Calu3 (cell line): Measurements from ENCODE around the gene ZNF554. TPM values are rescaled to one million over a fixed set of nuclear protein-coding genes. Genes with fewer than 3 reads are reported as not detected.

Source experiments
- BruUV-seq: library from RNA; stranded (reverse); fragments of 400-500 nt; replicated peaks from 2 replicates; lab custom pipeline; 2021; lab: Mats Ljungman, UMichigan
- CTCF ChIA-PET: fragments of 300-600 bp; sonication (Branson Sonifier 250); formaldehyde crosslinking; loops from one replicate; lab custom pipeline; 2022; ENCODE audit warnings: antibody characterized with exemption; lab: Charles Lee
- DNase-seq: peaks from one replicate; pipeline ENCODE4 v3.0.0; 2022
- H3K27ac Mint-ChIP-seq: one replicate; pipeline ENCODE4 v1.8.0; 2022; ENCODE audit warnings: mixed read lengths; ENCODE audit not compliant: unreplicated experiment
- H3K27me3 Mint-ChIP-seq: one replicate; pipeline ENCODE4 v1.8.0; 2022; ENCODE audit warnings: mixed read lengths; ENCODE audit not compliant: unreplicated experiment
- H3K36me3 Mint-ChIP-seq: one replicate; pipeline ENCODE4 v1.8.0; 2022; ENCODE audit warnings: mild to moderate bottlenecking, moderate library complexity, mixed read lengths; ENCODE audit not compliant: insufficient read depth, unreplicated experiment
- H3K4me1 Mint-ChIP-seq: one replicate; pipeline ENCODE4 v1.8.0; 2022; ENCODE audit warnings: mild to moderate bottlenecking, low read depth, mixed read lengths; ENCODE audit not compliant: unreplicated experiment
- H3K4me3 Mint-ChIP-seq: one replicate; pipeline ENCODE4 v1.8.0; 2022; ENCODE audit warnings: mild to moderate bottlenecking, low read depth, moderate library complexity, mixed read lengths; ENCODE audit not compliant: unreplicated experiment
- H3K9me3 Mint-ChIP-seq: one replicate; pipeline ENCODE4 v1.8.0; 2022; ENCODE audit warnings: low read depth, mixed read lengths; ENCODE audit not compliant: unreplicated experiment
- intact Hi-C: fragments of 100-400 bp; cut with micrococcal nuclease; formaldehyde crosslinking; loops from one replicate; pipeline ENCODE4 v1.10.0; 2022; ENCODE audit not compliant: unreplicated experiment
- total RNA-seq: library from RNA; stranded (reverse); gene quantifications from 2 replicates; pipeline ENCODE4 v1.2.3, GENCODE V29; 2022
- TF ChIP-seq, protein P1 (sequence below): fragments of 200-600 bp; IDR thresholded peaks from one replicate; pipeline ENCODE4 v1.8.0; 2022; ENCODE audit warnings: antibody characterized with exemption; ENCODE audit not compliant: unreplicated experiment

ZNF554 gene
- total RNA-seq, 1 experiment from 2014 or later: 4.9 TPM

DNA sequence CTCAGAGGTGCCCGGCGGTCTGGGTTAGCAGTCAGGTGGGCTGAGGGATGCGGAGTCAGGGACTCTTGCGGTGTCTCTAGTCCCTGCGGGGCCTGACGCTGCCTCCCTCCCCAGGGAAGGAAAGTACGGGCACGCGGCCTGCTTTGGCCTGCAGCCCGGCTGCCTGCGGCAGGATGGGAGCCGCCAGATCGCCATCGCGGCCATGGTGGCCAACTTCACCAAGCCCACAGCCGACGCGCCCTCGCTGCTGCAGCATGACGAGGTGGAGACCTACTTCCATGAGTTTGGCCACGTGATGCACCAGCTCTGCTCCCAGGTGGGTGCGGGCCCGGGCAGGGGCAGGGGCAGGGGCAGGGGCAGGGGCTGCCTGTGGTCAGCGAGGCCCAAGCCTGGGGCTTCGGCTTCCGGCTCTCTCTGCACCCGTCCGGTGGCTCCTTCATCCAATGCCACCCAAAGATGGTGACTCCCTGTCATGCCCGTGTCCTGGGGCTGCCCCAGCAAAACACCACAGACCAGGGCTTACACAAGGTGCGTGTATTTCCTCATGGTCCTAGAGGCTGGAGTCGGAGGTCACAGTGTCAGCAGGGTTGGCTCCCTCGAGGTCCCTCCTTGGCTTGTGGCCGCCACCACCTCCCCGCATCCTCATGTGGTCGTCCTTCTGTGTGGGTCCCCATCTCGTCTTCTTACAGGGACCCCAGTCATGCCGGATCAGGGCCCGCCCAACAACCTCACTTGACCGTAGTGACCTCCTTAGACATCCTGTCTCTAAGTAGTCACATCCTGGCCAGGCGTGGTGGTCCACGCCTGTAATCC lies 11.3 kb upstream of the ZNF554 start:
- Mint-ChIP-seq H3K27ac (no peak overlapping the region), H3K9me3 (no peaks in the 10 kb centered on the region), H3K36me3 (peaks cover 9% of the 10 kb centered on the region), H3K4me1 (no peaks in the 10 kb centered on the region), H3K27me3 (no peaks in the 10 kb centered on the region), H3K4me3 (no peak overlapping the region)
- CTCF ChIA-PET: no interaction called here
- TF ChIP-seq, protein P1, sequence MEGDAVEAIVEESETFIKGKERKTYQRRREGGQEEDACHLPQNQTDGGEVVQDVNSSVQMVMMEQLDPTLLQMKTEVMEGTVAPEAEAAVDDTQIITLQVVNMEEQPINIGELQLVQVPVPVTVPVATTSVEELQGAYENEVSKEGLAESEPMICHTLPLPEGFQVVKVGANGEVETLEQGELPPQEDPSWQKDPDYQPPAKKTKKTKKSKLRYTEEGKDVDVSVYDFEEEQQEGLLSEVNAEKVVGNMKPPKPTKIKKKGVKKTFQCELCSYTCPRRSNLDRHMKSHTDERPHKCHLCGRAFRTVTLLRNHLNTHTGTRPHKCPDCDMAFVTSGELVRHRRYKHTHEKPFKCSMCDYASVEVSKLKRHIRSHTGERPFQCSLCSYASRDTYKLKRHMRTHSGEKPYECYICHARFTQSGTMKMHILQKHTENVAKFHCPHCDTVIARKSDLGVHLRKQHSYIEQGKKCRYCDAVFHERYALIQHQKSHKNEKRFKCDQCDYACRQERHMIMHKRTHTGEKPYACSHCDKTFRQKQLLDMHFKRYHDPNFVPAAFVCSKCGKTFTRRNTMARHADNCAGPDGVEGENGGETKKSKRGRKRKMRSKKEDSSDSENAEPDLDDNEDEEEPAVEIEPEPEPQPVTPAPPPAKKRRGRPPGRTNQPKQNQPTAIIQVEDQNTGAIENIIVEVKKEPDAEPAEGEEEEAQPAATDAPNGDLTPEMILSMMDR: no peak
- no peak for DNase-seq
- BruUV-seq: no TSS peak
- intact Hi-C loops: no loop called here

DNA sequence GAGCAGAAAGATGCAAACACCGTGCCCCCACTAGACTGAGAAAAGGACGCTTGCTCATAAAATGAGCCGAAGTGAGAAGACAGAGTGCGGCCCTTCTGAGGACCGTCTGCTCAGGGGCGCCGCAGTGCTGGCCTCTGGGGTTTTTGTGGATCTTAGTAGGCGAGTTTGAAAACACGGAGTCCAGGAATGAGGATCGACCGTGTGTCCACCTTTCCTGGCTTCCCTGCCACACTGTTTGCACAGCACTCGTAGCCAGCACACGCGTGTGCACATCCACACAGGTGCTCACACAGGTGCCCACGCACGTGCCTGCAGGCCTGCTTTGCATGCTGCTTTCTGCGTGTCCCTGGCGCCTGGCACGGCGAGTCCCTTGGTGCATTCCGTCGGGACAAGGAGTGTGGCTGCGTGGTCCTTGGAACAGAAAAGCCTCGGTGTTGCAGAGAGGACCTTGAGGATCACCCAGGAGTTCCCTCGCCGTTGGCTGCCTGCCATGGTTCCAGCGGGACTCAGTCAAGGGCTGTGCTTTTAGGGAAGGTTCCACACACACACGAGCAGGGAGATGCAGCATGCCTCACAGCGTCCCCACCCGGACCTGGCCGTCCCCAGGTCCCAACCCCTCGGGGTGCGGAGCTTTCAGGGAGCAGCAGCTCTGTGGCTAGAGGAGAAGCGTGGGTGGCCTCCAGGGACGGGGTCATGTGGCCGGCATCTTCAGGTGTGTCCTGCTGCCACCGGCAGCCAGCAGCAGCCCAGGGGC lies 10.1 kb upstream of the ZNF554 start:
- H3K27ac Mint-ChIP-seq: no peak overlapping the region
- no peak overlapping the region for H3K4me3 Mint-ChIP-seq
- no peaks in the 10 kb centered on the region for H3K27me3 Mint-ChIP-seq
- H3K4me1 Mint-ChIP-seq: no peaks in the 10 kb centered on the region
- H3K9me3 Mint-ChIP-seq: no peaks in the 10 kb centered on the region
- no peak for DNase-seq
- no TSS peak for BruUV-seq
- intact Hi-C loops: no loop called here
- CTCF ChIA-PET: interaction anchor here (0.6 kb wide), 1 partner anchor 455 kb away, joined by 3 read pairs; no protein-coding TSS in a partner anchor
- TF ChIP-seq, protein P1: no peak
- H3K36me3 Mint-ChIP-seq: peaks cover 9% of the 10 kb centered on the region

DNA sequence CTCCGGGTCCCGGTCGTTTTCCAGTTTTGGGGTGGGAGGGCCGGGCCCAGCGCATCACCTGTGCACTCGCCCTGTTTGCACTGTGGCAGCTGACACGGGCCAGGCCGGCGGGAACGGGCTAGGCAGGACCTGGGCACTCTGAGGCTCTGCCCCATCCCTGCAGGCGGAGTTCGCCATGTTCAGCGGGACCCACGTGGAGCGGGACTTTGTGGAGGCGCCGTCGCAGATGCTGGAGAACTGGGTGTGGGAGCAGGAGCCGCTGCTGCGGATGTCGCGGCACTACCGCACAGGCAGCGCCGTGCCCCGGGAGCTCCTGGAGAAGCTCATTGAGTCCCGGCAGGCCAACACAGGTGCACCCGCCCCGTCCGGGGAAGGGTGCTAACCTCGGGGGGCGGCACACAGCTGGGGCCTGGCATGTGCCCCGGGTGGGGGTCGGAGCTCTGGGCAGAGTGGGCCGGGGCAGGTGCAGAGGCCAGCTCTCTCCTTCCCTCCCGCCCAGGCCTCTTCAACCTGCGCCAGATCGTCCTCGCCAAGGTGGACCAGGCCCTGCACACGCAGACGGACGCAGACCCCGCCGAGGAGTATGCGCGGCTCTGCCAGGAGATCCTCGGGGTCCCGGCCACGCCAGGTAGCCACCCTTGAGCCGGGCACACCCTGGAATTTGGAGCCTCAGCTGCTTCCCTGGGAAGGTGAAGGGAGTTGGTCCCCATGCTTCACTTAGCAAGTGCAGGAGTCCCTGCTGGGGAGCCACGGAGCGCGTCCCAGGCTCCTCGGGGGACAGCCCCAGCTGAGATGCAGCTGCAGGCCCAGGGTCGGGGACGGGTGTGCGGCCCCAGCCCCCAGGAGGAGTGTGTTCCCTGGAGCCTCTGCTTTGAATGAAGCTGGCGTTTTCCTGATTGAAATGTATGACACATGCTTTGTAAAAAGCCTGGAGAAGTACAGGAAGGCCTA lies 9.3 kb upstream of the ZNF554 start:
- TF ChIP-seq, protein P1: no peak
- Mint-ChIP-seq H3K27me3 (no peaks in the 10 kb centered on the region), H3K4me3 (no peak overlapping the region), H3K4me1 (no peaks in the 10 kb centered on the region), H3K36me3 (peaks cover 7% of the 10 kb centered on the region), H3K27ac (no peak overlapping the region), H3K9me3 (no peaks in the 10 kb centered on the region)
- intact Hi-C loops: no loop called here
- no TSS peak for BruUV-seq
- CTCF ChIA-PET: interaction anchor here (0.6 kb wide), 1 partner anchor 454 kb away, joined by 3 read pairs; no protein-coding TSS in a partner anchor
- DNase-seq: no peak

DNA sequence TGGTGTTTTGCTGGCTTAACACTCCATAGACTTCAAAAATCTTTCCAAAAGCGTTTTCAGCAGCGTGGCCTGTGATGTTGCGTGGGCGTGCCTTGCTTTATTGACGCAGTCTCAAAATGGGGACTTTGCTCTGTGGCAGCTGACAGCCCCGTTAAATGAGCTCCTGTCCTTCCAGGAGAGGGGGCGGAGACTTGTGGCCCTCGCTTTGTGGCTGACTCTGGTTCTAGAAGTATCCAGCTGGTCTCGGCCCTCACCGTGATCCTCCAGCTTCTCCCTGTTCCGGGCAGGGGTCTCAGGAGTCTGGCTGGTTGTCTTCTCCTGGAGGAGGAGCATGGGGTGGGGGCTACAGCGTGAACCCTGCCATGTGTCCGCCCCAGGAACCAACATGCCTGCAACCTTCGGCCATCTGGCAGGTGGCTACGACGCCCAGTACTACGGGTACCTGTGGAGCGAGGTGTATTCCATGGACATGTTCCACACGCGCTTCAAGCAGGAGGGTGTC lies 8.4 kb upstream of the ZNF554 start:
- Mint-ChIP-seq H3K4me3 (no peak overlapping the region), H3K9me3 (no peaks in the 10 kb centered on the region), H3K36me3 (peaks cover 7% of the 10 kb centered on the region), H3K4me1 (no peaks in the 10 kb centered on the region), H3K27ac (no peak overlapping the region), H3K27me3 (no peaks in the 10 kb centered on the region)
- no peak for DNase-seq
- CTCF ChIA-PET: no interaction called here
- intact Hi-C loops: no loop called here
- BruUV-seq: no TSS peak
- TF ChIP-seq, protein P1: no peak
